Upper lobe of left lung (tissue), 6 donors: ENCODE data around the gene AXL. TPM values are rescaled to one million over a fixed set of nuclear protein-coding genes. Genes with fewer than 3 reads are reported as not detected.
A peak's percentile ranks its signal among the peaks of the same experiment; 100 is the strongest.

Source experiments
- ATAC-seq, 2 donors: fragments of 200-7000 bp; cut with Tn5 transposase; one replicate each; pipeline ENCODE4 v1.9.1; 2022; ENCODE audit warnings: mild to moderate bottlenecking in 2 of 2, moderate library complexity in 2 of 2; ENCODE audit not compliant: low FRiP score in 2 of 2
- DNase-seq, 2 donors: peaks; one replicate each; pipeline ENCODE4 v3.0.0-alpha.2; 2019 to 2020
- H3K27ac ChIP-seq, 4 donors: fragments of 200-600 bp; sonication (generic); one replicate each; pipeline ENCODE4 v1.5.1; 2016 to 2019
- H3K27me3 ChIP-seq, 4 donors: fragments of 200-600 bp; sonication (generic); one replicate each; pipeline ENCODE4 v1.5.1; 2017 to 2019
- H3K36me3 ChIP-seq, 4 donors: fragments of 200-600 bp; sonication (generic); one replicate each; pipeline ENCODE4 v1.5.1; 2016 to 2019
- H3K4me1 ChIP-seq, 4 donors: fragments of 200-600 bp; sonication (generic); one replicate each; pipeline ENCODE4 v1.5.1; 2018 to 2019
- H3K4me3 ChIP-seq, 4 donors: fragments of 200-600 bp; sonication (generic); one replicate each; pipeline ENCODE4 v1.5.1; 2017 to 2019; ENCODE audit warnings: mild to moderate bottlenecking in 2 of 4, moderate library complexity in 1 of 4
- H3K9me3 ChIP-seq, 4 donors: fragments of 200-600 bp; sonication (generic); one replicate each; pipeline ENCODE4 v1.5.1; 2018 to 2019
- CTCF ChIP-seq, 6 experiments: fragments of 450-650 bp in 4 of 6; fragments of 200-600 bp in 2 of 6; sonication (generic) in 2 of 6; IDR thresholded peaks; one replicate each; pipeline ENCODE4 v1.5.1; 2016 to 2019; ENCODE audit warnings: antibody characterized with exemption in 6 of 6
- EP300 ChIP-seq, 4 donors: sonication (generic); formaldehyde crosslinking; IDR thresholded peaks; one replicate each; pipeline ENCODE4 v1.5.1; 2017; ENCODE audit warnings: antibody characterized with exemption in 4 of 4, control low read depth in 2 of 4
- POLR2A ChIP-seq, 4 donors: fragments of 450-650 bp; IDR thresholded peaks; one replicate each; pipeline ENCODE4 v1.5.1; 2016 to 2017; ENCODE audit warnings: antibody characterized with exemption in 4 of 4, mild to moderate bottlenecking in 2 of 4
- POLR2AphosphoS5 ChIP-seq, 2 donors: sonication (generic); formaldehyde crosslinking; IDR thresholded peaks; one replicate each; pipeline ENCODE4 v1.5.1; 2017; ENCODE audit warnings: antibody characterized with exemption in 2 of 2
- WGBS, 2 donors: methylation state at CpG; one replicate each; pipeline ENCODE4 v1.1.5; 2017 to 2018; 5-methylcytosine and 5-hydroxymethylcytosine counted together
- total RNA-seq, 6 donors: library from RNA; depleted of rRNA in 4 of 6; stranded (reverse); fragments of >200 nt in 4 of 6; gene quantifications; one replicate each; pipeline versions ENCODE4 v1.1.0 to v1.2.1, GENCODE V29; 2016 to 2021
- donor health status: DM: no; HTN: no; CAD: no; lungs with moderate emphysema.
- donor health status: DM: no; HTN: yes; CAD: no; lungs with severe emphysema.

AXL gene
- total RNA-seq, 6 donors from 2014 or later, result 28.4 to 96.9 (median 71.7) TPM

DNA sequence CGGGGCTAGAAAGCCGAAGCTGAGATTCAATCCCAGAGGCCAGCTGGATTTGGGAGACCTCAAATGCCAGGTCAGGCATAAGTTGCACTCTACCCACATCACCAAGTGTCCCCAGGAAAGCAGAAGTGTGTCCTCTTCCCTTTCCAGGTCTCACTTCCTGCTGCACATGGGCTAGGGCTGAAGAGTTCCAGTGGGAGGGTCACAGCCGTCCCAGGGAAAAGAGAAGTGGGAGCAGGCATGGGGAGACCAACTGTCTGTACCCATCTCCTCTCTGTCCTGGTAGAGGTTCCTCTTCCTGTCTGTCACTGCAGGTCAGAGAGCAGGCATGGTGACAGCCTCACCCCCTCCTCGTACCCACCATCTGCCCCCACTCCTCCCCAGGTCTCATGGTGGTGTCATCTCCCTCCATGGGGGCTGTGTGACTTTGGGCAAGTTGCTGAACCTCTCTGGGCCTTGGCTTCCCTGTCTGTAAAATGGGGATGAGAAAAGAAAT is 14.8 kb downstream of the AXL start:
- H3K4me3 ChIP-seq, result no peak overlapping the region
- H3K27me3 ChIP-seq, result no peaks in the 10 kb centered on the region
- H3K9me3 ChIP-seq, result no peaks in the 10 kb centered on the region
- H3K27ac ChIP-seq, result no peak overlapping the region
- DNase-seq (peak in 1 of 2 donors; percentile 63), ATAC-seq (peak; percentile 72 to 78)
- WGBS, 2 donors, result 43 to 64% methylated on average over 4 of the region's 4 CpGs
- peaks cover 0 to 17% (median 0%) of the 10 kb centered on the region in 4 donors for H3K36me3 ChIP-seq
- no peak for TF ChIP-seq POLR2A (IDR thresholded peaks at IDR 0.05)
- peak in 1 of 2 donors; percentile 62 for TF ChIP-seq POLR2AphosphoS5 (IDR thresholded peaks at IDR 0.05)
- TF ChIP-seq EP300 (IDR thresholded peaks at IDR 0.05), result peak in 1 of 4 donors; percentile 12
- TF ChIP-seq CTCF (IDR thresholded peaks at IDR 0.05), result no peak
- no peaks in the 10 kb centered on the region for H3K4me1 ChIP-seq

- Histone ChIP-seq H3K4me3 (no peak overlapping the region), H3K27ac (no peak overlapping the region), H3K36me3 (peaks cover 0 to 20% (median 0%) of the 10 kb centered on the region in 4 donors), H3K4me1 (no peaks in the 10 kb centered on the region), H3K27me3 (no peaks in the 10 kb centered on the region), H3K9me3 (no peaks in the 10 kb centered on the region)
- DNase-seq (no peak), ATAC-seq (no peak)
- WGBS, 2 donors, result 71 to 83% methylated on average over 8 of the region's 8 CpGs
- TF ChIP-seq POLR2A (IDR thresholded peaks at IDR 0.05) (no peak), CTCF (IDR thresholded peaks at IDR 0.05) (no peak), POLR2AphosphoS5 (IDR thresholded peaks at IDR 0.05) (no peak), EP300 (IDR thresholded peaks at IDR 0.05) (no peak)
Measured at GRCh38 chr19:41234512-41235168, 15.6 kb downstream of the AXL start.

DNA sequence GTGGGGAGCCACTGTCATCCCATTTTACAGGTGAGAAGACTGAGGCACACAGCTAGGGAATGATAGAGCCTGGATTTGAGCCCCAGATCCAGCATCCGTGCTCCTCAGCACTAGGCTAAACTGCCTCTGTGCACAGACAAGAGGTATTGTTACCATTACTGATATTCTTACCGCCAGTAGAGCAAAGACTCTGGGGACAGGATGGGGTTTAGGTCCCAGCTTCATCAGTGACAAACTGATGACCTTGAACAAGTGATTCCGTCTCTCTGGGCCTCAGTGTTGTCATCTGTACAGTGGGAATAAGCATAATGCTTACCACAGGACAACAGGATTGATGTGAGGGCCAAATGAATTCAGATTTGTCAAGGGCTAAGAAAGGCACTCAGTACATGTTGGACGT is 16.5 kb downstream of the AXL start:
- no peak for DNase-seq
- no peaks in the 10 kb centered on the region for H3K9me3 ChIP-seq
- H3K27me3 ChIP-seq, result no peaks in the 10 kb centered on the region
- no peak overlapping the region for H3K27ac ChIP-seq
- H3K4me1 ChIP-seq, result no peaks in the 10 kb centered on the region
- ATAC-seq, result no peak
- H3K36me3 ChIP-seq, result peaks cover 0 to 20% (median 0%) of the 10 kb centered on the region in 4 donors
- no peak overlapping the region for H3K4me3 ChIP-seq
- TF ChIP-seq POLR2AphosphoS5 (IDR thresholded peaks at IDR 0.05), result no peak
- TF ChIP-seq POLR2A (IDR thresholded peaks at IDR 0.05), result no peak
- no peak for TF ChIP-seq EP300 (IDR thresholded peaks at IDR 0.05)
- no peak for TF ChIP-seq CTCF (IDR thresholded peaks at IDR 0.05)
- 87 to 94% methylated on average over 4 of the region's 4 CpGs for WGBS, 2 donors

GRCh38 chr19:41238244-41238643 is 19.2 kb downstream of the AXL start:
- TF ChIP-seq CTCF (IDR thresholded peaks at IDR 0.05) (no peak), POLR2AphosphoS5 (IDR thresholded peaks at IDR 0.05) (no peak), POLR2A (IDR thresholded peaks at IDR 0.05) (no peak), EP300 (IDR thresholded peaks at IDR 0.05) (no peak)
- Histone ChIP-seq H3K4me1 (no peaks in the 10 kb centered on the region), H3K27ac (no peak overlapping the region), H3K27me3 (no peaks in the 10 kb centered on the region), H3K36me3 (peaks cover 0 to 38% (median 2%) of the 10 kb centered on the region in 4 donors), H3K4me3 (no peak overlapping the region), H3K9me3 (no peaks in the 10 kb centered on the region)
- 69 to 78% methylated on average over 8 to 9 of the region's 10 CpGs for WGBS, 2 donors
- no peak for DNase-seq
- no peak for ATAC-seq

DNA sequence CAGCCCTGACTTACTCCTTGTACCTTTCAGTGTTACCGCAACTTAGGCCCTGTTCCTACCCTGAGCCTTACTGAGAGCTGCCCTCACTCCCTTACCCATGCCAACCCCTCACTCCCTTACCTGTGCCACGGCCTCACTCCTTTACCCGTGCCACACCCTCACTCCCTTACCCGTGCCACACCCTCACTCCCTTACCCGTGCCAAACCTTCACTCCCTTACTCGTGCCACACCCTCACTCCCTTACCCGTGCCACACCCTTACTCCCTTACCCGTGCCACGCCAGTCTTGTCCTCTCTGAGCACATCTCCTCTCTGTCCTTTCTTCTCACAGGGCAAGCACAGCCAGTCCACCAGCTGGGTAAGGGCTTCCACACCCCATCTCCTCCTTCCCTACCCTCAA is 20.3 kb downstream of the AXL start:
- Histone ChIP-seq H3K27me3 (no peaks in the 10 kb centered on the region), H3K27ac (no peak overlapping the region), H3K4me1 (no peaks in the 10 kb centered on the region), H3K4me3 (no peak overlapping the region), H3K36me3 (peaks cover 0 to 40% (median 3%) of the 10 kb centered on the region in 4 donors), H3K9me3 (no peaks in the 10 kb centered on the region)
- TF ChIP-seq POLR2AphosphoS5 (IDR thresholded peaks at IDR 0.05), result no peak
- no peak for TF ChIP-seq EP300 (IDR thresholded peaks at IDR 0.05)
- TF ChIP-seq CTCF (IDR thresholded peaks at IDR 0.05), result no peak
- no peak for TF ChIP-seq POLR2A (IDR thresholded peaks at IDR 0.05)
- DNase-seq (no peak), ATAC-seq (no peak)
- 79 to 87% methylated on average over 9 of the region's 9 CpGs for WGBS, 2 donors
